Cerebellar cortex (tissue), 1 donor: ENCODE data around the gene ADM2.

Experiments
- DNase-seq: peaks from one replicate; pipeline ENCODE4 v3.0.0-alpha.2; 2015; ENCODE audit warnings: low spot score

The ADM2 gene

DNA sequence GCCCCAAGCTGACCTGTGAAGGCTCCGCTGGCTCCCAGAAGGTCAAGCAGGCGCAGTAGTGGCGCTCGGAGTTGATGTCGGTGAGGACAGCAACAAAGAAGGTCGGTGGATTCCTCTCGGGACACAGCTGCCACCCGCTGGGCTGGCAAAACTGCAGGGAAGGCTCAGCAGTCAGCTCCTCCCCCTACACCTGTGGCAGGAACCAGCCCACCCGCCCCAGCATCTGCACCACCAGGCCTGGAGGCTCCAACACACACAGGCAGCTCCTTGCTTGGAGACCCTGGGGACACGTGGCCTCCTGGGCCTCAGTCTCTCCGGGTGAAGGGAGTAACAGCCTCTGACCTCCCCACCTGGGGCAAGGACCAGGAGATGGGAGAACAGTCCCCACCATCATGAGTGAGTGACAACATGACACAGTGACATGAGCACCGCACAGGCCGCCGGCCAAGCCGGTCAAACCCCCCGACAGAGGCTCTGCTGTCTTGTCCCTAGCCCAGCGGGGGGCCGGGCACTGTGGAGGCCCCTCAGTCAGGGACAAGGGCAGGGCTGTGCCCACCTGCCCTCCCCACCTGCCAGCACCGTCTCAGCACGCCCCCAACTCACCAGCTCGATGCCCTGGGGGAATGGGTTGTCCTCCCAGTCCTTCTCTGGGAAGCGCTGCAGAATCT, 13.4 kb upstream of the ADM2 start:
- DNase-seq = no peak

DNA sequence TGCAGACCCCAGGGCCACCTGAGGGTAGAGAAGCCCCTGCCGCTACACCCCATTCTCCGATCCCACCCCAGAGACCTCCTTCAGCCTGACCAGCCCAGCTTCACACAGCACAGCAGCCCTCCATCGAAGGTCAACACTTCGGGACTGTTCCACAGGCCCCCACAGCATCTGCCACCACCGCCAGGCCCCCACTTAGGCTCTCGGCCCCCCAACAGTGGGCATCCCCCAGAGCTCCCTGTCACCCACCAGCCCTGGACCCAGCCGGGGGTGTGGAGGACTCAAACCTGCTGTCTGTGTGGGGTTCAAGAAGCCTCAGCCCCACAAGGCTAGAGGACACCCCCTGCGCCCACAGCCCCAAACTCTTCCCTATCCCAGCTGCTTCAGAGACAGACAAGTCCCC, 12.7 kb upstream of the ADM2 start:
- no peak for DNase-seq

DNA sequence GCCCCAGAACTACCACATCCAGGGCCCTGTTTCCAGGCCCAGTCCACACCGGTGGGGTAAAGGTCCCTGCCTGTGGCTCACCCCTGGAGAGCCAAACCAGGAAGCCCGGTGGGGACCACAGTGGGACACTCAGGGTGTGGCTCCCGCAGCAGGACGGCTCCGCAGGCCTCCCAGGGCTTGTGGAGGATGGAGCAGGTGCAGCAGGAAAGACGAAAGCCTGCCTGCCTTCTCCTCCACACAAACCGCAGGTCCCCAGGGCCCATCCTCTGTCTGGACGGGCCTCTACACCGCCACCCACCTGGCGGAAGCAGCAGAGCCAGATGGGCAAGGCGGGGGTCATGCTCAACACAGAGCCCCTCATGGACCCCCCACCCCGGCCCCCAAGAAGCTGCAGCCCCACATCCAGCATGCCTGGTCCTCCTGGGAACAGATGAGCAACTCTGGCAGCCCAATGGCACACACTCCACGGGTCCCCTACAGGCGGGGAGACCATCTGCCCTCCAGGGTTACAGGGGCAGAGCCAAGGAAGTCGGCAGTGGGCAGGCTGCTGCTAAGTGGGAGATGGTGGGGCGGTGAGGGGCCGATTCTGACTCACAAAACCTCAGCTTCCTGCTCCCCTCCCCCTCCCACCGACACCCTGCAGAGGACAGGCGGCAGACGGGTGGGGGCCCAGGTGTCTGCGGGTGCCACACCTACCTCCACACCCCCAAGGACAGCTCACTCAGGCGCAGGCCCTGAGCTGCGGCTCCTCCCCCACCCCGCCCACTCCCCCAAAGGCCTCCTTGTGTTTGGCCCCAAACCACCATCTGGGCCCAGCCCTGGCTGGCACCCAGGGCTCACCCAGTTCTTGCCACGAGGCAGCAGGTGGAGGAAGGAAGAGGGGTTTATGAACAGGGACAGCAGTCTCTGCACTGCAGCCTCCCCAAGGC, 11.7 kb upstream of the ADM2 start:
- peak; percentile 51 for DNase-seq

DNA sequence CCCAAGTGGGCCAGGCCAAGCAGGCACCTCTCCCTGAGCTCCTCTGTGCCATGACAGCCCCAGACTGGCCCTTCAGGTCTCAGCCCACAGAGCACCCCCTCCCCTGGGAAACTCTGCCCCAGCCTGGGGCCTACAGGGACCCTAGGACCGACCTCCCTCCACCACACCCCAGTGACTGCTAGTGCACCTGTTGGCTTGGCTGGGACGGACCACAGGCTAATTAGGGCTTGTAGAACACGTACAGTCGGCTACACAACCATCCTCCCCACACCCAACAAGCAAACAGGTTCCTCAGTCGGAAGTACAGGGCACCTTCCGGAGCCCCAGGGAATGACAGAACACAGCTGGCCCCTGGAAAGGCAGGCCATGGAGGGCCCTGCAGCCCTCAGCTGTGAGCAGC, 10.9 kb upstream of the ADM2 start:
- DNase-seq = no peak

DNA sequence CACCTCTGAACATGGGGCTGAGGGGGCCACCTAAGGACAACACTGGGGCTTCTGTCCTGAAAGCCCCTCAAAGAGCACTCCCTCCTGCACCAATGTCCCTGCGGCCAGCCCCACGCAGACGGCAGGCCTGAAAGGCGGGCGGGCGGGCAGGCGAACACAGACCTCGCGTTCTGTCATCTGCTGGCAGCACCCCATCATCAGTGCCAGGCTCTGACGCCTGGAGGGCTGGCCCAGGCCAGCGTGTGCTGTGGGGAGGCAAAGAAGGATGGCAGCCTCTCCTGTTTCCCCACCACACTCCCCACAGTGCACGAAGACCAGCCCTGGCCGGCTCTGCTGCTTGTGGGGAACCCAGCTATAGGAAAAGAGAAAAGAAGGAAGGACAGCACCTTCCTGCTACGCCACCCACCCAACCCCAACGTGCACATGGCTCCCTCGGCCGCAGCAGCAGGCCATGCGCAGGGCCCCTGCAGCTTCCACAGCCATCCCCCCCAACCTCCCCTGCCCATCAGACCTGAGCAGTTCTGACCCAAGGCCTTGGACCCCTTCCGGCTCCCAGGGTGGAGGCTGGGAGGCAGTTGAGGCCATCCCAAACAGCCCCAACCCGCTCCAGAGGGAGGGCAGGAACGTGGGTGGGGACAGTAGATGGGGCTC, 10.0 kb upstream of the ADM2 start:
- DNase-seq = peak; percentile 72

DNA sequence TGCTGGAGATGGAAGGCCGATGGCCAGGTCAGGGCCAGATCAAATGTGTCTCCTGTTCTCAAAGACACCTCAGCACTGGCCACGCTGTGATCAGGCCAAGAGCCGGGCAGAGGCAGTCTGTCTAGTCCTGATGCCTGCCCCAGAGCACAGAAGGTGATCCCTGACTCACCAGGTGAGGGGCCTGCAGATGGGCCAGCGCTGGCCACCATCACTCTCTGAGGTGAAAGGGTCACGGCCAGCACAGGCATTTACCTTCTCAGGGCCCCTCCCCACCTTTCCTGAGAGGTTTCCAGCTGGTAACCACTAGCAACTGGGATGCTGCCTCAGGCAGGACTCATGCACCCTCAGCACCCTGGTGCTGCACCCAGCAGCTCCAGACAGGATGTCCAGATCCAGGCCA, 9.4 kb upstream of the ADM2 start:
- no peak for DNase-seq

DNA sequence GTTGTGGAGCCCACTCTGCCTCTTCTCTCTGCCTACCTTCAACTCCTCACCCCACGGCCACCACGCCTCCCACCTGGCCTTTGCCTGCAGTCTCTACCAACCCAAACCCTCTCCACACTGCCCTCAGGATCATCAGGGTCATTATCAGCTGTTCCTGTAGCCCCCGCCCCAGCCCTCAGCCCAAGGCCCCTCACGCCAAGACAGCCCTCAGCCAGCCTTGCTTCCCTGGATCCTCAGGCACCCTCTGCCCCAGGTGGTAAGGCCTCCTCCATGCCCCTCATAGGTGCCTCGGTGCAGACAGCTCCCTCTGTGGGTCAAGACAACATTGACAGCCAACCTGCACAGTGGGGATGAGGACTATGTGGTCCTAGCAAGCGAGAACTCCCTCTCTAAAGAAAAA, 8.3 kb upstream of the ADM2 start:
- DNase-seq = peak; percentile 29

DNA sequence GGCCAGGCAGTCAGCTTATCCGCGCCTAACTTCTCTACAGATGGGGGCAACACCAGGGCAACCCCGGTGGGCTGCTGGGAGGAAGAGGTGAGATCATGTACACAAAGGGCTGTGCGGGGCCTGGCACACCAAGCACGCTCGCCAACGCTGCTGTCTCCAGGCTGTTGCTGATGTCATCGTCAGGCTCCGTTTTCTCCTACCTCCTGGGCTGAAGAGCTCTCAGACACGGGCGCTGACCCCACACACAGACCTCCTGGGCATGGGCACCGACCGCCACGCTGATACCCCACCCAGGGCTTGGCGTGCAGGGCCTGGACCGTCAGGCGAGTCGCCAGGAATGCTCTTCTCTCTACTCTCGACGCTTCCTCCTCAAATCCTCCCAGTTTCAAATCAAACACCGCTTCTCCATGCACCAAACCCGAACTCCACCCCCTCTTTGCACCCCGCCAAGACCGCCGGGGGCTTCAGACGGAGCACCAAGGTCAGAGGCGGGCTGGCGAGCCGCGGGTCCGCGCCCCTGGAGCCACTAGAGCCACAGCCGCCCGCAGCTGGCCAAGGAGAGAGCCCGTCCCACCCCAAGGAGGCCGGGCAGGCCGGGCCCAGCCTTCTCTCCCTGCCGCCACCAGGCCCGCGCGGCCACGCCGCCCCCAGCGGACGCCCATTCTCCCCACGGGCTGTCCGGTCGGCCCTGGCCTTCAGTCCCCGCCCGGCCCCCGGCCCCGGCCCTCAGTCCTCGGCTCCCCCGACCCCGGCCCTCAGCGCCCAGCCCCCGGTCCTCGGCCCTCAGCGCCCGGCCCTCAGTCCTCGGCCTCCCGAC, 7.3 kb upstream of the ADM2 start:
- DNase-seq = no peak

DNA sequence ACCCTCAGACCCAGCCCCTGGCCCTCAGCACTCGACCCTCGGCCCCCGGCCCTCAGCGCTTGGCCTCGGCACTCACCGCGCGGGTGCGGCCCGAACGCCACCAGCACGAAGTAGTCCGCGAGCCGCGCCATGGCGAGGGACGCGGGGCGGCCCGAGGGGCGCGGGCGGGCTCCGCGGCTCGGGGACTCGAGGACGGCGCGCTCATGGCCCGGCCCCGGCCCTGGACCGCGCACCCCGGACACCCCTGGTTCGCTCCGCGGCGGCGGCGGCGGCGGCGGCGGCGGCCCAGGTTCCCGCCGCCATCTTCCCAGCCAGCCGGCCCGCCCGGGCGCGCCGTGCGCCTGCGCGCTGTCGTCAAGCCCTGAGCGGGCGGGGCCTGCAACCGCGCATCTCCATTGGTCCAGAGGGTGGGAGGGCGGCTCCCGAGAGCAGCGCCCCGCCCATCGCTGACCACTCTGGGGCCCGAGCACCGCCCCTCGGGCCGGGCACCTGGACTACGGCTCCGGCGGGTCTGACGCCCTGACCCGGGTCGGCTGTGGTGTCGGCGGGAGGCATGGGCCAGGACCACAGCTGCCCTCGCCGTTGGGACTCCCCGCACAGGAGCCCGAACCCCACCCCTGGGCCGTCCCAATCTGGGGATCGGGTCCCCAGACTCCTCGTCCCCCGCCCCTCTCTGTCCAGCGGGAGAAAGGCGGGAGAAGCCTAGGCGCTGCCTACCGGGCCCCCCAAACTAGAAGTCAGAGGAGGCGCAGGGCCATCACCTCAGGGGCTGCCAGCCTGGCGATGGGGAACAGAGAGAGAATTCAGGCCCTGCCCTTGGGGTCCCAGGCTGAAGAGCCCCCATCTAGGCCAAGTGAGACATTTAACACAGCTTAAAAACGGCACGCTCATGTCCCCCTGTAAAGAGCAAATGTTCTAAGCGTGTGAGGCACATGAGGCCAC, 6.4 kb upstream of the ADM2 start, which contains the start of gene SBF1:
SBF1 (minus strand) TSS at position 326 of the 942 bp plus-strand sequence; CDS start at position 131, 195 bp downstream.
- peak; percentile 92 for DNase-seq

DNA sequence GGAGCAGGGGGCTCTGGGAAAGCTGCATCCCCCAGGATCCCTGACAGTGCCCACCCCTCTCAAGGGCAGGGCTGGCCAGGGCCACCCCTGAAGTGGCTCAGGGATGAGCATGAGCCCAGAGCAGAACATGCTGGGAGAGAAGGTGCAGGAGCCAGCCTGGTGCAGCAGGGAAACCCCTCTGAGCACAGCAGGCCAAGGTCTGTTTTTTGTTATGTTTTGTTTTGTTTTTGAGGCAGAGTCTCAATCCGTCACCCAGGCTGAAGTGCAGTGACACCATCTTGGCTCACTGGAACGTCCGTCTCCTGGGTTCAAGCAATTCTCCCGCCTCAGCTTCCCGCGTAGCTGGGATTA, 5.7 kb upstream of the ADM2 start:
- no peak for DNase-seq

DNA sequence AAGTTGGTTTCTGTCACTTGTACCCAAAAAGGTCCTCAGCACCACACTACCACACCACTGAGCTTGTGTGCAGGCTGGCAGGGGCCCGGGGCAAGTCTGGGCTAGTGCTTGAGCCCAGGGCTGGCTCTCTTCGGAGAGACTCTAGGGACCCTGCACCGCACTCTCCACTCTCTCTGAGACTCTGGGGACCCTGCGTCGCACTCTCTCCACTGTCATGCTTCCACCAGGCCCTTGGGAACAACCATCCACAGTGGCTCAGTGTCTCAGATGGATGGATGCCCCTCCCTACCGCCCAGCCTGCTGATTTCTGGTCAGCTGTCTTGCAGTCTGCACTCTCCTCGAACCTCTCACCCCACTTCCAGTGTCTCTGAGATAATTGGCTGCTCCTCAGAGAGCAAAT, 4.5 kb upstream of the ADM2 start:
- no peak for DNase-seq

DNA sequence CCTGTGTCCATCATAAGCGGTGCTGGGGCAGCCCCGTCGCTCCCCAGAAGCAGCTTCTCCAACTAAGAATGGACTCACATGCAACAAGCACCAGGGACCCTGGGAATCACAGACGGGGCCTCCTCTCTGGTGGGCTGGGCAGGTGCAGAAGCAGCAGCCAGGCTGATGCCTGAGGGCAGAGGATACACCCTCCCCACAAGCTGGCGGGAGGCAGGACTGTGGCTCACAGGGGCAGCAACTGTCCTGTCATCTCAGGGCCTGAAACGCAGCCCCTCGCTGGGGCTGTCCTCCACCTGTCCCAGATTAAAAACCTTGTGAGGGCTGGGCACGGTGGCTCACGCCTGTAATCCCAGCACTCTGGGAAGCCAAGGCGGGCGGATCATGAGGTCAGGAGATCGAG, 3.4 kb upstream of the ADM2 start:
- DNase-seq = no peak

DNA sequence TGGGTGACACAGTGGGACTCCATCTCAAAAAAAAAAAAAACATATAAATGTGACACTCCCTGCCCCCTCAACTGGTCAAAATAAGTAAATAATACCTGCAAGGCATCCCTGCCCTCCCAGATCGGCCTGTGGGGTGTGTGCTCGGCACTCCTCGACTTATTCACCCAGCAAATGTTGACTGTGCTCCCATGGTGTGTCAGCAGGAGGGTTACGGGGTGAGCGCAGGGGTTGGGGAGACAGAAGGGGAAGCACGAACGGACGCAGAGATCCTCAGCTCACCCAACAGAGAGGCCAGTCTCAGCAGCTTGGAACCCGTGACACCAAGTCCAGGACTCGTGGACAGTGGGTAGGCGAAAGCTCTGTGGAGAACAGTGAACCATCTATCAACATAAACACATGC, 1.6 kb upstream of the ADM2 start:
- DNase-seq = no peak

DNA sequence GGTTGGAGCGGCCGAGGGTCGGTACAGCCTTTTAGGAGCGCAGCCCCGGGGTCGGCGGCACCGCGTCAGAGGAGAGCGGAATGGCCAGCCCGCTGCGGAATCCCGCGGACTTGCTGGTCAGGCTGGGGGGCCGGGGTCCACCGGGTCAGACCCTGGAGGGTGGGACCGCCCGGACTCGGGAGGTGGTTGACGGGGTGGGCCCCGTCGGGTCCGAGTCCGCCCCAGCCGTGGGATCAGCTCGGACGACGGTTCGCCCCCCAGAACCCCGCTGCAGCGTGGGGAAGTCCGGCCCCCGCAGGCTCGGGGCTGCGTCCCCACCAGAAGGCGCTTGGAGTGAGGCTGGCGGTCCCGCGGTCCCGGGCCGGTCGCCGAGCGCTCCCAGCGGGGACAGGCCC, 301 bp upstream of the ADM2 start:
- no peak for DNase-seq

DNA sequence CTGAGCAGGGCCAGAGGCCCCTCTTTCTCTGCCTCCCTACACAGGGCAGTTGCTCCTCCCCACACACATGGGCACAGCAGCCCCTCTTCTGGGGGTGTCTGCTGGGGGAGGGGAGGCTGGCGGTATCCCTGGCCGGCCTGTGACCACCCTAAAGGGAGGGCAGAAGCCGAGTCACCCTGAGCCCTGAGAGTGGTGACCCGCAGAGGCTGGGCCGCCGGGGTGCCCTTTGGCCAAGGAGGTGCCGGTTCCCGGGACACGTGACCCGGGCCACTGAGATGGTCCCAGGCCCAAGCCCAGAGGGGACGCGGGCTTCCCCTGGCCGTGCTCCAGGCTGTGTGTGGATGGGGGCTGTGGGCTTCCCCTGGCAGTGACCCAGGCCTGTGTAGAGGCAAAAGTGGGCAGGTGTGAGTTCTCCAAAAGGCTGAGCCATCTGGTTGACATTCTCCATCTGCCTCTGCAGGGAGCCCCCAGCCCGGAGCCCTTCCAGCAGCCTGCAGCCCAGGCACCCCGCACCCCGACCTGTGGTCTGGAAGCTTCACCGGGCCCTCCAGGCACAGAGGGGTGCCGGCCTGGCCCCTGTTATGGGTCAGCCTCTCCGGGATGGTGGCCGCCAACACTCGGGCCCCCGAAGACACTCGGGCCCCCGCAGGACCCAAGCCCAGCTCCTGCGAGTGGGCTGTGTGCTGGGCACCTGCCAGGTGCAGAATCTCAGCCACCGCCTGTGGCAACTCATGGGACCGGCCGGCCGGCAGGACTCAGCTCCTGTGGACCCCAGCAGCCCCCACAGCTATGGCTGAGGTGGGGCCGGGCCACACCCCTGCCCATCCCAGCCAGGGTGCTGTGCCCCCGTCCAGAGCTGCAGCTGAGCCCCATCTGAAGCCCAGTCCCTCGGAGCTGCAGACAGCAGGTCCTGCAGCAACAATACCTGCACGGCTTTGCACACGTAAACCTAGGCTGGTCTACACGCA, 1.0 kb downstream of the ADM2 start:
- no peak for DNase-seq

DNA sequence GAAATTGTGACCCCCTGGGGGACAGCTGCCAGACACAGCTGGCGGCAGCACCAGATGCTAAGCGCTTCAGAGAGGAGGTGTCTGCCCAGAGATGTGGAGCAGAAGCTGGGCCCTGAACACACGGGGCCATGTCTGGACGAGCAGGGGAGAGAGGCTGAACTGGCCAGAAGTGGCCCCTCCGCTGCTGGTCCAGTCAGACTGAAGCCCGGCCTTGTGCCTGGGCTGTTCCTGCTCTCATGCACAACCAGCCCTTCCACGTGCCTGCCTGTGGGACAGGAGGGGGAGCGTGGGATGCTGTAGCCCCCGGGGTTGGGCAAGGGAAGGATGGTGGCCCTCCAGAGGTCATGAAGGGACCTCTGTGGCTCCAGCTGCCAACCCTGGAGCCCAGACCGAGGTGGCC, 1.8 kb downstream of the ADM2 start:
- no peak for DNase-seq

DNA sequence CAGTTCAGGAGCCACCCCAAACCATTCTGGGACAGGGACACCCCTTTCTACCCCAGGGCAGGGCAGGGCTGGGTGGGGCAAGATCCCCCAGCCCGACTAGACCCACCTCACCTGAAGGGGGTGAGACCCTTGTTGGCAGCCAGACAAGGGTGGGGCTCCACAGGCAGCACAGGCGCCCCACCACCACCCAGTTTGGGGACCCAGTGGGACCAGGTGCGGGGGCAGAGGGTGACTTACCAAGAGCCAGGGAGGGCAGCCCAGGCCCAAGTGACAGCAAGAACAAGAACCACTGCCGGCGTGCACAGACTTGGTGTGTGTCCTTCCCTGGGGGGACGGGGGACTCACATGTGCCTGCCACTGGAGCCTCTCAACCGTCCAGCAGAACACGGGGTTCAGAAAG, 2.2 kb downstream of the ADM2 start:
- no peak for DNase-seq

DNA sequence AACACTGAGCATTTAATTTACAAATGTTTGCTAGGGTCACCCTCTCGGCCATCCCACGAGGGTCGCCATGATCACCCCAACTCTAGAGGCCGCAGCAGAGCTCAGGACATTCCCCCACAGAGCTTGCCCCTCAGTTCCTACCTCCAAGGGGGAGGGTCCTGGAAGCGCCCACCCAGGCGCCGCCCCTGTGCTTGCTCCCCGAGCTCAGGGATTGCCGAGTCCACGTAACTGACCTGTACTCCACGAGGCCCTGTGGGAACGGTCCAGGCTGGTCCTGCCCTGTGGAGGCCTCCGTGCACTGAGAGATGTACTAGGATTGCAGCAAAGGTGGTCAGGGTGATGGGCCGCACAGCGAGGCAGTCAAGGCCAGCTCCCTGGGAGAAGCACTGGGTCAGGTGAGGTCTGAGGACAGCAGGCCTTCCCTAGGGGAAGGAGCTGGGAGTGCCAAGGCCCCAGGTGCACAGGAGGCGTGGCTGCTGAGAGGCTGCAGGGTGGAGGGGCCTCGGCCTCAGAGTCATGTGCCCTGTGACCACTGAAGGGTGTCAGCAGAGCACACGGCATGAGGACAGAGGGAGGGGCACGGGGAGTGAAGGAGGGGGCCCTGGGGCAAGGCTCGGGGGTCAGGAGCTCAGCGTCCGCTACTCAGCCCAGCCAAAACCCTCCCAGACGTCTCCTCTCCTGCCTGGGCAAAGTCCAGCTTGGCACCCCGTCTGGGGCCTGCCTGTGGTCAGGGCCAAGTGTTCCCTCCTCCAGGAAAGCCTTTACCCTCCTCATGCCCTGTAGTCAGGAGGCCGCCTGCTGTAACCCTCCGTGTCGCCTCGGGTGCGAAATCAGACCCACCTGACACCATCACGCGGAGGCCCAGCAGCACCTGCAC, 2.9 kb downstream of the ADM2 start:
- no peak for DNase-seq
